IMR-90 (cell line): Measurements from ENCODE around the gene UMODL1. TPM values are rescaled to one million over a fixed set of nuclear protein-coding genes. Genes with fewer than 3 reads are reported as not detected.

Experiments
- ATAC-seq: fragments of 200-7000 bp; cut with Tn5 transposase; 2 replicates; pipeline ENCODE4 v1.9.1; 2020; ENCODE audit warnings: low read depth, mild to moderate bottlenecking, moderate library complexity
- BruUV-seq: library from RNA; stranded (reverse); fragments of 400-500 nt; replicated peaks from 2 replicates; lab custom pipeline; 2021; lab: Mats Ljungman, UMichigan
- CTCF ChIA-PET: fragments of 300-600 bp; formaldehyde crosslinking; extraction: SDS; loops from one replicate; lab custom pipeline; 2021; ENCODE audit warnings: antibody characterized with exemption; lab: Yijun Ruan, JAX
- POLR2A ChIA-PET: fragments of 300-600 bp; sonication (Branson Sonifier 250); formaldehyde crosslinking; loops from one replicate; lab custom pipeline; 2022; ENCODE audit warnings: antibody characterized with exemption; ENCODE audit not compliant: unreplicated experiment; lab: Charles Lee
- DNase-seq: peaks from one replicate; pipeline ENCODE4 v3.0.0; 2013
- H2AFZ ChIP-seq: replicated peaks from 2 replicates; pipeline ENCODE3; 2013; ENCODE audit warnings: low read length, mild to moderate bottlenecking; ENCODE audit not compliant: poor library complexity
- H2AK5ac ChIP-seq: 2 replicates; pipeline ENCODE4 v1.6.1; 2013; ENCODE audit warnings: low read depth, low read length, inconsistent platforms
- H2AK9ac ChIP-seq: replicated peaks from 2 replicates; pipeline ENCODE3; 2013; ENCODE audit warnings: mild to moderate bottlenecking, low read depth, low read length, moderate library complexity; ENCODE audit not compliant: poor library complexity
- H2BK120ac ChIP-seq: 2 replicates; pipeline ENCODE4 v1.6.1; 2013; ENCODE audit warnings: low read depth, low read length, inconsistent platforms
- H2BK15ac ChIP-seq: 3 replicates; pipeline ENCODE4 v1.6.1; 2013; ENCODE audit warnings: low read depth, low read length, inconsistent platforms
- H2BK20ac ChIP-seq: 2 replicates; pipeline ENCODE4 v1.6.1; 2013; ENCODE audit warnings: low read depth, mild to moderate bottlenecking, inconsistent platforms, low read length, moderate library complexity
- H2BK5ac ChIP-seq: 2 replicates; pipeline ENCODE4 v1.6.1; 2013; ENCODE audit warnings: mild to moderate bottlenecking, low read depth, low read length, inconsistent platforms; ENCODE audit not compliant: poor library complexity, severe bottlenecking
- H3K14ac ChIP-seq: replicated peaks from 2 replicates; pipeline ENCODE4 v1.6.1; 2013; ENCODE audit warnings: low read depth, low read length, inconsistent platforms
- H3K18ac ChIP-seq: 2 replicates; pipeline ENCODE4 v1.6.1; 2013; ENCODE audit warnings: low read depth, low read length, control low read depth
- H3K23ac ChIP-seq: 2 replicates; pipeline ENCODE4 v1.6.1; 2013; ENCODE audit warnings: low read depth, low read length, inconsistent platforms
- H3K27ac ChIP-seq: 2 replicates; pipeline ENCODE4 v1.5.1; 2013; ENCODE audit warnings: mild to moderate bottlenecking, control low read depth, low read length; ENCODE audit not compliant: insufficient read depth
- H3K27me3 ChIP-seq: 2 replicates; pipeline ENCODE4 v1.6.1; 2013; ENCODE audit warnings: low read length; ENCODE audit not compliant: control insufficient read depth, insufficient read depth
- H3K36me3 ChIP-seq: 2 replicates; pipeline ENCODE4 v1.6.1; 2013; ENCODE audit warnings: low read length, mixed read lengths; ENCODE audit not compliant: control insufficient read depth, insufficient read depth
- H3K4ac ChIP-seq: 2 replicates; pipeline ENCODE4 v1.6.1; 2013; ENCODE audit warnings: low read depth, low read length, inconsistent platforms
- H3K4me1 ChIP-seq: 2 replicates; pipeline ENCODE4 v1.6.1; 2013; ENCODE audit warnings: low read length, mixed read lengths; ENCODE audit not compliant: control insufficient read depth, insufficient read depth
- H3K4me2 ChIP-seq: 2 replicates; pipeline ENCODE4 v1.6.1; 2013; ENCODE audit warnings: low read depth, mild to moderate bottlenecking, control low read depth, low read length, moderate library complexity
- H3K4me3 ChIP-seq: 2 replicates; pipeline ENCODE4 v1.5.1; 2013; ENCODE audit warnings: low read depth, mild to moderate bottlenecking, control low read depth, low read length, moderate library complexity; ENCODE audit not compliant: insufficient read depth
- H3K56ac ChIP-seq: 2 replicates; pipeline ENCODE4 v1.6.1; 2013; ENCODE audit warnings: low read length, inconsistent platforms; ENCODE audit not compliant: insufficient read depth; ENCODE audit errors: extremely low read depth
- H3K79me1 ChIP-seq, 2 experiments: 2 replicates each; pipeline ENCODE4 v1.6.1; 2013; ENCODE audit warnings: low read length in 2 of 2, inconsistent platforms in 1 of 2, low read depth in 1 of 2
- H3K9ac ChIP-seq: 2 replicates; pipeline ENCODE4 v1.6.1; 2013; ENCODE audit warnings: low read depth, low read length, control low read depth
- H3K9me1 ChIP-seq: 2 replicates; pipeline ENCODE4 v1.6.1; 2013; ENCODE audit warnings: low read length, inconsistent platforms; ENCODE audit not compliant: insufficient read depth
- H3K9me3 ChIP-seq: 2 replicates; pipeline ENCODE4 v1.6.1; 2013; ENCODE audit warnings: low read length; ENCODE audit not compliant: control insufficient read depth, insufficient read depth
- H4K20me1 ChIP-seq: 2 replicates; pipeline ENCODE4 v1.6.1; 2013; ENCODE audit warnings: low read length, inconsistent platforms; ENCODE audit not compliant: insufficient read depth
- H4K5ac ChIP-seq: 2 replicates; pipeline ENCODE4 v1.6.1; 2013; ENCODE audit warnings: mild to moderate bottlenecking, low read depth, low read length, control low read depth
- H4K8ac ChIP-seq, 2 experiments: 2 replicates each; pipeline ENCODE4 v1.6.1; 2013; ENCODE audit warnings: low read depth in 2 of 2, low read length in 2 of 2, control low read depth in 1 of 2, inconsistent platforms in 1 of 2
- H4K91ac ChIP-seq: 2 replicates; pipeline ENCODE4 v1.6.1; 2013; ENCODE audit warnings: low read depth, low read length, inconsistent platforms; ENCODE audit not compliant: insufficient read depth
- CEBPB ChIP-seq: IDR thresholded peaks from 2 replicates; pipeline ENCODE4 v1.6.1; 2012; ENCODE audit warnings: low read depth, low read length, improper control_type of control experiment
- CHD1 ChIP-seq: IDR thresholded peaks from 2 replicates; pipeline ENCODE4 v1.6.1; 2012; ENCODE audit warnings: low read depth, low read length, improper control_type of control experiment
- FOS ChIP-seq: fragments of 150-350 bp; IDR thresholded peaks from 2 replicates; pipeline ENCODE4 v1.6.1; 2016; ENCODE audit warnings: low read depth, low read length
- RAD21 ChIP-seq: IDR thresholded peaks from 2 replicates; pipeline ENCODE4 v1.6.1; 2012; ENCODE audit warnings: low read length, improper control_type of control experiment
- RFX5 ChIP-seq: IDR thresholded peaks from 2 replicates; pipeline ENCODE4 v1.8.0; 2012; ENCODE audit warnings: low read depth, mild to moderate bottlenecking, low read length, moderate library complexity
- WGBS, 2 experiments: methylation state at CpG; one replicate each; pipeline versions ENCODE4 v1.1.5 to v1.1.7; 2013; ENCODE audit warnings: missing lambda C conversion rate in 2 of 2; ENCODE audit not compliant: insufficient read length in 1 of 2; ENCODE audit errors: extremely low coverage in 2 of 2; 5-methylcytosine and 5-hydroxymethylcytosine counted together
- dilution Hi-C: fragments of 300-500 bp; cut with HindIII; formaldehyde crosslinking; loops from one replicate; pipeline ENCODE4 v1.14.3; 2018; ENCODE audit warnings: low sequenced_read_pairs; ENCODE audit not compliant: unreplicated experiment
- in situ Hi-C: fragments of 300-500 bp; cut with MboI; formaldehyde crosslinking; loops from 3 replicates; pipeline ENCODE4 v1.14.3; 2019; ENCODE audit warnings: low sequenced_read_pairs, inconsistent platforms, mixed read lengths
- intact Hi-C: fragments of 100-400 bp; cut with micrococcal nuclease; formaldehyde crosslinking; loops from 2 replicates; pipeline ENCODE4 v1.10.0; 2022
- polyA plus RNA-seq, 3 experiments: library from polyadenylated mRNA; depleted of rRNA; stranded (reverse); fragments of >200 nt; gene quantifications; 2 replicates each; pipeline ENCODE4 v1.2.3, GENCODE V29; 2012; ENCODE audit warnings: low replicate concordance in 1 of 3
- total RNA-seq: library from RNA; depleted of rRNA; stranded (reverse); fragments of >200 nt; gene quantifications from 2 replicates; pipeline ENCODE4 v1.2.3, GENCODE V29; 2012
- TF ChIP-seq, protein P1 (sequence below): conservative IDR thresholded peaks from 2 replicates; pipeline ENCODE4 v1.5.1; 2012; ENCODE audit warnings: mild to moderate bottlenecking, low read depth, low read length, improper control_type of control experiment
- TF ChIP-seq, protein P2 (sequence below): fragments of 150-350 bp; IDR thresholded peaks from 2 replicates; pipeline ENCODE4 v1.6.1; 2017; ENCODE audit warnings: mild to moderate bottlenecking, antibody characterized with exemption, low read length, low read depth

UMODL1 gene
- total and polyA plus RNA-seq, 2 of the 4 experiments (the other 2 are of a cell fraction): 0.02 TPM; not detected in 1

DNA sequence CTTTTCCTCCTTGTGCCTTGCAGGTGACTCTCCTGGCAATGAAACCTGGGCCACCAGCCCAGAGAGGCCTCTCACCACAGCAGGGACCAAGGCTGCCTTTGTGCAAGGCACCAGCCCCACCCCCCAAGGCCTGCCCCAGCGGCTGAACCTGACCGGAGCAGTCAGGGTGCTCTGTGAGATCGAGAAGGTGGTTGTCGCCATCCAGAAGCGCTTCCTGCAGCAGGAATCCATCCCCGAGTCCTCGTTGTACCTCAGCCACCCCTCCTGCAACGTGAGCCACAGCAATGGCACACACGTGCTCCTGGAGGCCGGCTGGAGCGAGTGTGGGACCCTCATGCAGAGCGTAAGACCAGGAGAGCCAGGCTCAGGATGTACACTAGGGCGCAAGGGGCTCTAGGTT is 51.7 kb downstream of the UMODL1 start:
- no peak overlapping the region for H4K8ac ChIP-seq
- 67% methylated on average over 13 of the region's 13 CpGs; no CpG with 5 or more reads in 1 of the 2 experiments for WGBS, 2 experiments
- H3K9me3 ChIP-seq: no peaks in the 10 kb centered on the region
- no peak overlapping the region for H2BK20ac ChIP-seq
- TF ChIP-seq FOS: no peak
- no peak for TF ChIP-seq RFX5
- TF ChIP-seq, protein P1, sequence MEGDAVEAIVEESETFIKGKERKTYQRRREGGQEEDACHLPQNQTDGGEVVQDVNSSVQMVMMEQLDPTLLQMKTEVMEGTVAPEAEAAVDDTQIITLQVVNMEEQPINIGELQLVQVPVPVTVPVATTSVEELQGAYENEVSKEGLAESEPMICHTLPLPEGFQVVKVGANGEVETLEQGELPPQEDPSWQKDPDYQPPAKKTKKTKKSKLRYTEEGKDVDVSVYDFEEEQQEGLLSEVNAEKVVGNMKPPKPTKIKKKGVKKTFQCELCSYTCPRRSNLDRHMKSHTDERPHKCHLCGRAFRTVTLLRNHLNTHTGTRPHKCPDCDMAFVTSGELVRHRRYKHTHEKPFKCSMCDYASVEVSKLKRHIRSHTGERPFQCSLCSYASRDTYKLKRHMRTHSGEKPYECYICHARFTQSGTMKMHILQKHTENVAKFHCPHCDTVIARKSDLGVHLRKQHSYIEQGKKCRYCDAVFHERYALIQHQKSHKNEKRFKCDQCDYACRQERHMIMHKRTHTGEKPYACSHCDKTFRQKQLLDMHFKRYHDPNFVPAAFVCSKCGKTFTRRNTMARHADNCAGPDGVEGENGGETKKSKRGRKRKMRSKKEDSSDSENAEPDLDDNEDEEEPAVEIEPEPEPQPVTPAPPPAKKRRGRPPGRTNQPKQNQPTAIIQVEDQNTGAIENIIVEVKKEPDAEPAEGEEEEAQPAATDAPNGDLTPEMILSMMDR: no peak
- no peak for TF ChIP-seq CHD1
- TF ChIP-seq, protein P2, sequence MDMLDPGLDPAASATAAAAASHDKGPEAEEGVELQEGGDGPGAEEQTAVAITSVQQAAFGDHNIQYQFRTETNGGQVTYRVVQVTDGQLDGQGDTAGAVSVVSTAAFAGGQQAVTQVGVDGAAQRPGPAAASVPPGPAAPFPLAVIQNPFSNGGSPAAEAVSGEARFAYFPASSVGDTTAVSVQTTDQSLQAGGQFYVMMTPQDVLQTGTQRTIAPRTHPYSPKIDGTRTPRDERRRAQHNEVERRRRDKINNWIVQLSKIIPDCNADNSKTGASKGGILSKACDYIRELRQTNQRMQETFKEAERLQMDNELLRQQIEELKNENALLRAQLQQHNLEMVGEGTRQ: no peak
- no peak for TF ChIP-seq CEBPB
- TF ChIP-seq RAD21: no peak
- DNase-seq (no peak), ATAC-seq (no peak)
- no peaks in the 10 kb centered on the region for H3K9me1 ChIP-seq
- no peak overlapping the region for H3K18ac ChIP-seq
- H2AFZ ChIP-seq: peak overlapping the region; percentile 5
- H3K23ac ChIP-seq: no peak overlapping the region
- dilution Hi-C loops (no loop called here), intact Hi-C loops (no loop called here), in situ Hi-C loops (loop anchor here (5.0 kb wide), 1 partner anchor 306 kb away; no protein-coding TSS in a partner anchor)
- no peak overlapping the region for H3K27ac ChIP-seq
- H2BK120ac ChIP-seq: no peak overlapping the region
- no peak overlapping the region for H3K4me3 ChIP-seq
- no peak overlapping the region for H2BK5ac ChIP-seq
- peaks cover 10% of the 10 kb centered on the region; the same call in 1 of the 2 replicates for H3K4me1 ChIP-seq
- H3K56ac ChIP-seq: no peak overlapping the region
- H2BK15ac ChIP-seq: no peak overlapping the region
- BruUV-seq: no TSS peak
- H3K14ac ChIP-seq: no peak overlapping the region
- H4K91ac ChIP-seq: no peak overlapping the region
- no peaks in the 10 kb centered on the region for H3K36me3 ChIP-seq
- no peak overlapping the region for H3K4ac ChIP-seq
- peaks cover 47% of the 10 kb centered on the region; the same call in 1 of the 2 replicates for H3K27me3 ChIP-seq
- no peak overlapping the region for H2AK5ac ChIP-seq
- H4K5ac ChIP-seq: no peak overlapping the region
- no peak overlapping the region for H3K9ac ChIP-seq
- H2AK9ac ChIP-seq: no peak overlapping the region
- H3K4me2 ChIP-seq: no peak overlapping the region
- H3K79me1 ChIP-seq: no peaks in the 10 kb centered on the region
- no peaks in the 10 kb centered on the region; the same call in 1 of the 2 replicates for H4K20me1 ChIP-seq
- CTCF ChIA-PET: no interaction called here
- POLR2A ChIA-PET: no interaction called here
